CD4-positive, alpha-beta T cell treated with Interleukin-17A for 1 hour (primary cell): ENCODE measurements around the gene PARPBP.
"Not testable (repeated sequence)": the region's sequence is repeated elsewhere in the genome, so short reads cannot be mapped to it uniquely, and the experiment has no call there.

Source experiments
- DNase-seq: peaks from one replicate; pipeline ENCODE4 v3.0.0-alpha.2; 2020

PARPBP gene

DNA sequence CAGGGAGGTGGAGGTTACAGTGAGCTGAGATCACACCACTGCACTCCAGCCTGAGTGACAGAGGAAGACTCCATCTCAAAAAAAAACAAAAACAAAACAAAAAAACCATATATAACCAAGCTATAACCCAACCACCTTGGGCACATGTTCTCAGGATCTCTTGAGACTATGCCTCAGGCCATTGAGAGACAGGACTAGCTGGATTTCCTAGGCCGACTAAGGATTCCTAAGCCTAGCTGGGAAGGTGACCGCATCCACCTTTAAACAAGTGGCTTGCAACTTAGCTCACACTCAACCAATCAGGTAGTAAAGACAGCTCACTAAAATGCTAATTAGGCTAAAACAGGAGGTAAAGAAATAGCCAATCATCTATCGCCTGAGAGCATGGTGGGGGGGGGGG lies 35.2 kb downstream of the PARPBP start:
- not testable (repeated sequence) for DNase-seq

GRCh38 chr12:102163383-102163782 lies 43.4 kb downstream of the PARPBP start:
- DNase-seq: no peak

DNA sequence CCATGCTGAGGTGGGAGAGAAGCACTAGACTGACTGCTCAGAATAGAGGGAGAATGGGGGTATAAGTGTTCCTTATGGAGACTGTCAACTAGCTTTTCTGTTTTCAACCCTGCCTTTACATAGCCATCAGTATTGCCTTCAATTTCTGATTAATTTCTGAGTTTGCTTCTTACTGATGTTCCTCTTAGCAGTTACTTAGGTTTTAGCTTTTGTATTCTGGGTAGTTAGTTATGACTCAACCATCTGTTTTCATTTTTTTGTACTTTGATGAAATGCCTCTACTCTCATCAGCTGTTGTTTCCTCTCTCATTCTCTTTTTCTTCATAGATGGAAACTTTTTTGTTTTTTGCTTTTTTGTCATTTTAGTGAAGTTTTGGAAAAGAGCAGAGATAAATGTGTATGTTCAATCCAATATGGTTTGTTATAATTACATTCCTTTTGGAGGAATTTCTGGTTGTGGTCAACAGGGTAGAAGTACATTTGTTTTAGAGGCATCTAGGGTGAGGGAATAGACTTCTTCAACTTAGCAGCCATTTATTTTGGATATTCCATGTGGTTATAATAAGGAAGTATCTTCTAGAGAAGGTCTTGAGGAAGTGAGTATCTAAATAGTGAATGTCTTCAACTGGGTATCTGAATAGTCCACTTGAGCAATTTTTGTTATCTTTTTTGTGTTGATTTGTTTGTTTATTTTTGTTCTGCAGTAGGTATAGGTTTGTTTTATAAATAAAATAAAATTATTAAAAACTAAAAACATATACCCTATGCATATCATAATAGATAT lies 48.0 kb downstream of the PARPBP start:
- no peak for DNase-seq

- peak; percentile 30 for DNase-seq
Observed at GRCh38 chr12:102169922-102170621, 50.1 kb downstream of the PARPBP start.

DNA sequence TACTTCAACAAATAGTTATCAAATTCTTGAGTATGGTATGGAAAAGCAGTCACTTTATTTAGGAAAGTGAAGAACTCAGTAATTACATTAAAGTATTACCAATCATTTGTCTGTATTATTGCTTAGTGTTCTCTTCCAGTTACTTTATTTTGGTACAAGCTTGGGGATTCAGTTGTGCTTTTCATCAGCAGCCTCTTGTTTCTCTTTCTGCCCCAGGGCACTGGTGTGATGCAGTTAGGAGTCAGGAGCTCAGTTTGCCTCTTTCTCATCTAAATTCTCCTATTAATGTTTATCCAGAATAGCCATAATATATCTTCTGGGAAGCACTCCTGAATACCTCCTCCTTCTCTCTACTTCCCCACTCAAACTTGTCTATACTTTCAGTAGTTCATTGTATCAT lies 52.0 kb downstream of the PARPBP start:
- DNase-seq: no peak

GRCh38 chr12:102172436-102172835 lies 52.5 kb downstream of the PARPBP start:
- DNase-seq: no peak

- no peak for DNase-seq
Observed at GRCh38 chr12:102174117-102174516, 54.1 kb downstream of the PARPBP start.

DNA sequence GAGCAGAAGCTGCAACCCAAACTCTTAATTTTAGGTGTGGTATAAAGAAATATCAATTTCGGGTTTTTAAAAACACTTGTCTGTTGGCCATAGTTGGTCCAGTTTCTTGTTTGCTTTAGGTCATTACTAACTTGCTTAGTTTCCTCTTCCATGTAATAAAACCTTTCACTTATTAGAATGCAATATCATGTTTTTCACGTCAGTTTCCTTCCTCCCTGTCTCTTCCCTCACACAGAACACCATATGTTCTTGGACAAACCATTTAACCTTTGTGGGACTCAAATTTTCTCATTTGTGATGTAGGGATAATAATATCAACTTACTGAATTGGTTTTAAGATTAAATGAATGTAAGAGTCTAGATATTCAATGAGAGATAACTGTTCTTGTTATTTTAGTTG lies 54.8 kb downstream of the PARPBP start:
- no peak for DNase-seq

DNA sequence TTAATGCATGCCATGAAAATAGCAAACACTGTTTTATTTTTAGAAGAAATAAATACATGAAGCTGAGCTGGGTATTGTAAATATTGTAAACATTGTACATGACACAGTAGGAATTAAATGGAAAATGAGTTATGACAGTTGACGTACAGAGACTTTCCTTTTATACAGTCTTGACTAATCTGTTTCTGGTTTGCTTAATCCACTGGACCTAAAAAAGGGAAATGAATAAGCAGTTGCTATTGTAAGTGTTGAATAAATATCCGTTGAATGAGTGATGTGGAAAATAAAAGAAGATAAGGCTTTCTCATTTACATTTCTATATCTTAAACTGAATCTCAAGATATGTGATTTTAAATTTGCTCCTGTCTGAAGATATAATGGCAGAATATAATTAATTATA lies 62.7 kb downstream of the PARPBP start:
- no peak for DNase-seq

DNA sequence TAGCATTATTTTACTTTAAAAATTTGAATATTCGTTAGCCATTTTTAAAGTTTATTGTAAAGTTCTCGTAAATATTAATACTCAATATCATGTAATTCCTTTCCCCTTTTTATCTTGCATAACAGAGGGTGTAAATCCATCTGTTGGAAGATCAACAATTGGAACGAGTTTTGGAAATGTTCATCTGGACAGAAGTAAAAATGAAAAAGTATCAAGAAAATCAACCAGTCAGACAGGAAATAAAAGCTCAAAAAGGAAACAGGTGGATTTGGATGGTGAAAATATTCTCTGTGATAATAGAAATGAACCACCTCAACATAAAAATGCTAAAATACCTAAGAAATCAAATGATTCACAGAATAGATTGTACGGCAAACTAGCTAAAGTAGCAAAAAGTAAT lies 75.8 kb downstream of the PARPBP start:
- no peak for DNase-seq

- DNase-seq: no peak
Observed at GRCh38 chr12:102197789-102198188, 77.8 kb downstream of the PARPBP start, which contains the start of gene PMCH. TSS of gene PMCH (minus strand) at chr12:102197833. CDS start at chr12:102197770, 63 bp downstream.

- DNase-seq: no peak
Observed at GRCh38 chr12:102201436-102202061, 81.6 kb downstream of the PARPBP start.

GRCh38 chr12:102202556-102202955 lies 82.6 kb downstream of the PARPBP start:
- DNase-seq: no peak

- DNase-seq: no peak
Observed at GRCh38 chr12:102204025-102204424, 84.0 kb downstream of the PARPBP start.

- no peak for DNase-seq
Observed at GRCh38 chr12:102215992-102216691, 96.2 kb downstream of the PARPBP start.

DNA sequence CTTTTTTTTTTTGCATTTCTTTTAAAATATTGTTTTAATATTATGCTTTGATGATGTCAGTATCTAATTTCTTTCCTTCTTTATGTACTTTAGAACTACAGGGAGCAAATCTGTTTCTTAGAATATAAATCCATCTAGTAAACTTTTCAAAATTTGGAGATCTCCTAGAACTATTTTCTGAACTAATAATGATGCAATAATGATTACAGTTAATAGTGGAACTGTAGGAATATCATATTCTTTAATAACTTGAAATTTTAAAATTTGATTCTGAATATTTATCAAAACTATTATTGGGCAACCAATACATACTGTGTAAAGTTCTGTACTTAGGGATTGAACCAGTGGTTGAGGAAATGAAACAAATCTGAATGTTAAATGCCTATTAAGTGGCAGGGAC lies 100.8 kb downstream of the PARPBP start:
- DNase-seq: no peak

GRCh38 chr12:102227954-102228353 lies 108.0 kb downstream of the PARPBP start:
- DNase-seq: no peak

- DNase-seq: no peak
Observed at GRCh38 chr12:102232036-102232435, 112.1 kb downstream of the PARPBP start.

GRCh38 chr12:102232446-102232845 lies 112.5 kb downstream of the PARPBP start:
- no peak for DNase-seq

DNA sequence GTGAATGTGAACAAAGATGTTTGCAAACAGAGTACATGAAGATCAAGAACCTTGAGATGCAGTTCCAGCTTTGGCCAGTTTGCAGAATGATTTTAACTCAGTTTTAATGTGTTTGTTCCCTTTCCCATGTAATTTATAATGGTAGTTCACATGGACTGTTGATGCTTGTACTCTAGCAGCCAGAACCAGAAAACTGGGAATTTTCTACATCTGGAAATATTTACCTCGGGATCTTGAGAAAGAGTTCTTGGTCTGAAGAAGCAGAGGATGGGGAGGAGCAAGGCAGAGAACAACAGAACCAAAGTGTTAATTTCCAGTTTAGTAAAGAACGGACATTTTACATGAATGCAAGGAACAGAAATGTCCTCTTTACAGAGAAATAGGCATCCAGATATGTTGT lies 114.6 kb downstream of the PARPBP start:
- DNase-seq: no peak

GRCh38 chr12:102240859-102241258 lies 120.9 kb downstream of the PARPBP start:
- DNase-seq: not testable (repeated sequence)
